HEK293 (cell line): ENCODE results near the gene HUNK.

Source experiments
- ZNF629 ChIP-seq: fragments of 450-650 bp; formaldehyde crosslinking; IDR thresholded peaks from 2 replicates; pipeline ENCODE4 v1.5.1; 2017; ENCODE audit warnings: missing biosample characterization, missing genetic modification characterization
- ZNF670 ChIP-seq: fragments of 450-650 bp; formaldehyde crosslinking; IDR thresholded peaks from 2 replicates; pipeline ENCODE4 v1.5.1; 2016; ENCODE audit warnings: missing biosample characterization, missing genetic modification characterization, low read depth
- TF ChIP-seq, protein P1 (sequence below): fragments of 450-650 bp; formaldehyde crosslinking; IDR thresholded peaks from 2 replicates; pipeline ENCODE4 v1.5.1; 2016; ENCODE audit warnings: missing biosample characterization, missing genetic modification characterization

DNA sequence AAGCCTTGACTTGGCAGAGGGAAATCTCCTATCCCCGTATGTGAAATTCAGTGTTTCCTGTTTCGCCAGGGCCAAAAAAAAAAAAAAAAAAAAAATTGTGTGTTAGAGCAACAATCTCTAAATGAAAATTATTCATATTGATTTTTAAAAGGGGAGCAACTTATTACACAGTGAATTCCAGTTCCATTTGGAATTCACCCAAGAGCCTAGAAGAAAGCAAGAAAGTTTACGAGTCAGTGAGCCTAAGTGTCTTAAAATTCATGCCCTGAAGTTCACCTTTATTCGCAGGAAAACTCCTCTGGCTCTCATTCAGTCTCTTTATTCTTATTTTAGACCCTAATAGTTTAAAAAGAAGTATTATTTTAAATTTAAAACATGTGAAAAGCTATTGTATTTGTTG is 42.1 kb upstream of the HUNK start:
- TF ChIP-seq ZNF670 (tag by site-specific recombination) = no peak
- TF ChIP-seq, protein P1, sequence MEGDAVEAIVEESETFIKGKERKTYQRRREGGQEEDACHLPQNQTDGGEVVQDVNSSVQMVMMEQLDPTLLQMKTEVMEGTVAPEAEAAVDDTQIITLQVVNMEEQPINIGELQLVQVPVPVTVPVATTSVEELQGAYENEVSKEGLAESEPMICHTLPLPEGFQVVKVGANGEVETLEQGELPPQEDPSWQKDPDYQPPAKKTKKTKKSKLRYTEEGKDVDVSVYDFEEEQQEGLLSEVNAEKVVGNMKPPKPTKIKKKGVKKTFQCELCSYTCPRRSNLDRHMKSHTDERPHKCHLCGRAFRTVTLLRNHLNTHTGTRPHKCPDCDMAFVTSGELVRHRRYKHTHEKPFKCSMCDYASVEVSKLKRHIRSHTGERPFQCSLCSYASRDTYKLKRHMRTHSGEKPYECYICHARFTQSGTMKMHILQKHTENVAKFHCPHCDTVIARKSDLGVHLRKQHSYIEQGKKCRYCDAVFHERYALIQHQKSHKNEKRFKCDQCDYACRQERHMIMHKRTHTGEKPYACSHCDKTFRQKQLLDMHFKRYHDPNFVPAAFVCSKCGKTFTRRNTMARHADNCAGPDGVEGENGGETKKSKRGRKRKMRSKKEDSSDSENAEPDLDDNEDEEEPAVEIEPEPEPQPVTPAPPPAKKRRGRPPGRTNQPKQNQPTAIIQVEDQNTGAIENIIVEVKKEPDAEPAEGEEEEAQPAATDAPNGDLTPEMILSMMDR (tag by site-specific recombination) = no peak
- TF ChIP-seq ZNF629 (tag by site-specific recombination) = no peak
